H7 (cell line): ENCODE results near the gene UBE2E3. TPM values are rescaled to one million over a fixed set of nuclear protein-coding genes. Genes with fewer than 3 reads are reported as not detected.

Experiments
- DNase-seq: peaks from one replicate; pipeline ENCODE4 v3.0.0; 2012
- H3K27me3 ChIP-seq: 2 replicates; pipeline ENCODE4 v1.6.0; 2011; ENCODE audit warnings: mild to moderate bottlenecking, low read length; ENCODE audit not compliant: control insufficient read depth, insufficient read depth
- H3K36me3 ChIP-seq: replicated peaks from 2 replicates; pipeline ENCODE4 v1.5.1; 2011; ENCODE audit warnings: low read length; ENCODE audit not compliant: control insufficient read depth, insufficient read depth
- H3K4me3 ChIP-seq: 2 replicates; pipeline ENCODE4 v1.5.1; 2011; ENCODE audit warnings: low read depth, mild to moderate bottlenecking, control low read depth, low read length, moderate library complexity; ENCODE audit not compliant: insufficient read depth
- total RNA-seq: library from RNA; depleted of rRNA; stranded (reverse); fragments of >200 nt; shearing (Covaris generic); gene quantifications from 2 replicates; pipeline ENCODE4 v1.2.3, GENCODE V29; 2014

Gene UBE2E3
- total RNA-seq, 1 experiment from 2014 or later = 114 TPM

DNA sequence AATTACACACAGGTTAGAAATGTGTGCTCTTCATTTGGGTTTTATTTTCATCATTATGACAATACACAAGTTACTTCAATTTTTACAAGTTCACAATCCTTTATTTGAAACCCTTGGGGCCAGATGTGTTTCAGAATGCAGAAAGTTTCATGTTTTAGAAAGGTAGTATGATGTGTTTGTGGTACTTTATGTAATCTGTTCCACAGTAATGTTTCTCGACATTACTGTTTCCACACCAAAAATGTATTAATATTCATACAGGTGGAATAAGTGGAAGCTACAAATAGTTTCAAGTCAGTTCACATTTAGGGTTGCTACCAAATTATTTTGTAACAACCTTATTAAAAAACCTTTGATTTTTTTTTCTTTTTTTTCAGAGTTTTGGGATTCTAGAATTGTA lies 10.4 kb downstream of the UBE2E3 start:
- no peak for DNase-seq
- H3K4me3 ChIP-seq = no peak overlapping the region
- no peaks in the 10 kb centered on the region for H3K36me3 ChIP-seq
- H3K27me3 ChIP-seq = no peaks in the 10 kb centered on the region

DNA sequence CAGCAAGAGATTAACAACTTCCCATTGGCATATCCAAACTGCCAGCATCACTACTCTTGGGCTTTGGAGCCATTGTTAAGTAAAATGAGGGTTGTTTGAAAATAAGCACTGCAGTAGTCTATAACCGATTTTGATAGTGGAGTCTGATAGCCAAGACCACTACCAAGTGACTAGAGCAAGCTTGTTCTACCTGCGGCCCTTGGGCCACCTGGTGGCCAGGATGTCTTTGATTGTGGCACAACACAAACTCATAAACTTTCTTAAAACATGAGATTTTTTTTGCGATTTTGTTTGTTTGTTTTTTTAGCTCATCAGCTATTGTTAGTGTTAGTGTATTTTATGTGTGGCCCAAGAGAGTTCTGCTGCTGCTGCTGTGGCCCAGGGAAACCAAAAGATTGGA lies 11.0 kb downstream of the UBE2E3 start:
- Histone ChIP-seq H3K27me3 (no peaks in the 10 kb centered on the region), H3K36me3 (no peaks in the 10 kb centered on the region), H3K4me3 (no peak overlapping the region)
- DNase-seq = no peak

DNA sequence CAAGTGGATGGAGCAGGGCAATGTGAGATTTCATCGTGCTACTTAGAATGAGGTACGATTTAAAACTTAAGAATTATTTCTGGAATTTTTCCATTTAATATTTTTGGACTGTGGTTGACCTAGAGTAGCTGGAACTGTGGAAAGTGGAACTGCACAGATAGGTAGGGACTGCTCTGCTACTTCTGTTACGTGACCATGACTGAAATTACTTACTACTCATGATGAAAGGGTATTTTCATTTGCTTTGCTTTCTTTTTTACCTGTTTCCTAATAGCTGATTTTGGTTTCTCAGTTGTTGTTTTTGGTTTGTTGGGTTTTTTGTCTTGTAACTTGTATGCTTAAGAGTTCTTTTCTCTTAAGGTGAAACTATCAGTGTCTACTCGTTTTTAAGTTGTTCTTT lies 11.4 kb downstream of the UBE2E3 start:
- Histone ChIP-seq H3K4me3 (no peak overlapping the region), H3K27me3 (no peaks in the 10 kb centered on the region), H3K36me3 (no peaks in the 10 kb centered on the region)
- no peak for DNase-seq

DNA sequence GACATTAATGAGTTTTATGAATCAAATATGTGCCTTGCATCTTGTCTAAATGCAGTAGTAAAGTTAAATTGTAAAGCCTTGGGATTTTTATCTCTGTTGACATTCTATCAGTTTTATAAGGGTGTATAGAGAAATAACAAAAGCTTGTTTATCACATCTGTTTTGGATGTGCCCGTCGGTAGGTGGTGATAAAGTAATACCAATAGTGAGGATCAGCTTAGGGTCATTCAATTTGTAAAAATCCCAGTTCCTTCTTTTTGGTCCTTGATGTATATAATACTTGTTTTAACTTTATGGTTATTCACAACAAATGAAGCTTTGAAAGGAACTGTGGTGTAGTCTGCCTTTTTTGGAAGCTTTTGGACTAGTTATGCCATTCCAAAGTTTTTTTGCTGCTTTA lies 12.6 kb downstream of the UBE2E3 start:
- no peak for DNase-seq
- no peaks in the 10 kb centered on the region for H3K27me3 ChIP-seq
- no peak overlapping the region for H3K4me3 ChIP-seq
- no peaks in the 10 kb centered on the region for H3K36me3 ChIP-seq

DNA sequence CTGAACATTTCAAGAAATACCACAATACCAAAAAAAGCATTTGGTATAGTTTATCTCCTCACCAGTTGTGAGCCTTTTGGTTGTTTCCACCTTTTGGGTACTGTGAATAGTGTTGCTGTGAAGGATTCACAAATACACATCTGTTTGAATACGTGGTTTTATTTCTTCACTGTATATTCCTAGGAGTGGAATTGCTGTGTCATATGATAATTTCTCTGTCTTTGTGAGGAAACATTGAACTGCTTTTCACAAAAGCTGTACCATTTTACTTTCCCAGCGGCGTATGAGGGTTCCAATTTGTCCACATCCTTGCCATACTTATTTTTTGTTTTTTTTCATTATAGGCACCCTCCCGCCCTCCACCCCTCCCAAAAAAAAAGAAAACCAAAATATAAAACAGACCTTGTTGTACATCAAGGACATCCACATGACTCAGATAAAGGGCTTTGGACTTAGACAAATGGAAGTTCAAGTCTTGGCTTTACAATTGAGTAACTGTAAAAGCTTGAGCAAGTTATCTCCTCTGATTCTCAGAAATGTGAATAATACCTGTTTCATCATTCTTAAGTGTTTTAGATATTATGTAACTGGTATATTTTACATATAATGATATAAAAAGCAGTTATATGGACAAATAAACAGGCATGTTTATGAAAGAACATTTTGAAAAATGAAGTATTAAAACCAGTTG lies 19.0 kb downstream of the UBE2E3 start:
- H3K36me3 ChIP-seq = no peaks in the 10 kb centered on the region
- H3K27me3 ChIP-seq = no peaks in the 10 kb centered on the region
- H3K4me3 ChIP-seq = no peak overlapping the region
- no peak for DNase-seq

DNA sequence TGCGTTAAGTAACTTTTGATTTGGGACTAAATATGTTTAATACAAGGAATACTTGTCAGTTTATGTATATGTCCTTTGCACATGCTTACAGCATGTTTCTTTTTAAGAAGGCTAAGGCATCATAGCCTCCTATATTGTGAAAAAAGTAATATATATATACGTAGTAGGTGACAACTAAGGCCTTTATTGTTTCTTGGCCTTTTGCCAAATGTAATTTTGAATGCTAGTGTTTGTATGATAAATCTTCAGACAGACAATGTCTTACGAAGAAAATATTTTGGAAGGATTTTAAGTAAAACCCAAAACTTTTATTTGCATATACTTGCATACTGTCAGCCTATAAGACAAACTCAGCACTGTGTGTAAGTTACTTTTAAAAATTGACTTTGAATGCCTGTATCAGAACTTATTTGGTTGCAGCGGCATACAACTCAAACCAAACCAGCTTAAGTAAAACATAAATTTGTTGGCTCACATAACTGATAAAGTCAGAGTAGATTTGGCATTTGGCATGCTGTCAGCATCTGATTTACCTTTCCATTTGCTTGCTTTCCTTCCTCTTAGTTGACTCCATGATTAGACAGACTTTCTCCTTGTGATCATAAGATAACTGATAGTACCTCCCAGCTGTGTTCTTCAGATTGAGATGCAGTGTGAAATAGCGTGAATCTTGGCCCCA lies 24.4 kb downstream of the UBE2E3 start:
- Histone ChIP-seq H3K4me3 (no peak overlapping the region), H3K36me3 (no peaks in the 10 kb centered on the region), H3K27me3 (no peaks in the 10 kb centered on the region)
- no peak for DNase-seq

DNA sequence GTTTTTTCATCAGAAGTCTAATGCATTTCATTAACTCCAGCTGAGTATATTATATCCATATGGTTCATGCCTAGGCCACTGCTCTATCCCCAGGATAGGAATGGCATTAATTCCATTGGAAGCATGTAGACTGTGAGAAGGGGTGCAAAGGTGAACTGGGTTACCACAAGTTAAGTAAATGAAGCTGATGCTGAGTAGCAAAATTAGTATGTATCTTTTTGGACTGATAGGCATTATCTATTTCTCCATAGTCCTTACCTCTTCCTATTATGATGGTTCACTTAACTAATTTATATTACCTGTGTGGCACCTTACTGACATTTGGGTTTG lies 24.9 kb downstream of the UBE2E3 start:
- DNase-seq = no peak
- Histone ChIP-seq H3K36me3 (no peaks in the 10 kb centered on the region), H3K4me3 (no peak overlapping the region), H3K27me3 (no peaks in the 10 kb centered on the region)

DNA sequence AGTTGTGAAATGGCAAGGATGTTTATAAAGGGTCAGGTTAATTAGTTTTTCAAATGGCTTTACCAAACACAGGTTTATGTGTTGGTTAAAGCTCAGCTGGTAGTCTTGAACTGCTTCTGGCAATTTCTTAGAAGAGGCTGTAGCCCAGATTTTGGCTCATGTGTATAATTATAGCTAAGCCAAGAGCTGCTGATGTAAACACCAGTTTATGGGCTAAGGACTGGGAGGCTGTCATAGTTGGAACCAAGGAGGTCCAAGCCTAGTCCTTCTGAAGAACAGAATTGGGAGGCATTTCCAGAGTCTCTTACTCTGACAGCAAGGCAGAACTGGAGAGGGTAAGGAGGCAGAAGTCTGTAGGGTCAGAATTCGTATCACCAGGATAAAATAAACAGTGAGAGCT lies 25.4 kb downstream of the UBE2E3 start:
- H3K27me3 ChIP-seq = no peaks in the 10 kb centered on the region
- DNase-seq = no peak
- H3K36me3 ChIP-seq = no peaks in the 10 kb centered on the region
- no peak overlapping the region for H3K4me3 ChIP-seq

DNA sequence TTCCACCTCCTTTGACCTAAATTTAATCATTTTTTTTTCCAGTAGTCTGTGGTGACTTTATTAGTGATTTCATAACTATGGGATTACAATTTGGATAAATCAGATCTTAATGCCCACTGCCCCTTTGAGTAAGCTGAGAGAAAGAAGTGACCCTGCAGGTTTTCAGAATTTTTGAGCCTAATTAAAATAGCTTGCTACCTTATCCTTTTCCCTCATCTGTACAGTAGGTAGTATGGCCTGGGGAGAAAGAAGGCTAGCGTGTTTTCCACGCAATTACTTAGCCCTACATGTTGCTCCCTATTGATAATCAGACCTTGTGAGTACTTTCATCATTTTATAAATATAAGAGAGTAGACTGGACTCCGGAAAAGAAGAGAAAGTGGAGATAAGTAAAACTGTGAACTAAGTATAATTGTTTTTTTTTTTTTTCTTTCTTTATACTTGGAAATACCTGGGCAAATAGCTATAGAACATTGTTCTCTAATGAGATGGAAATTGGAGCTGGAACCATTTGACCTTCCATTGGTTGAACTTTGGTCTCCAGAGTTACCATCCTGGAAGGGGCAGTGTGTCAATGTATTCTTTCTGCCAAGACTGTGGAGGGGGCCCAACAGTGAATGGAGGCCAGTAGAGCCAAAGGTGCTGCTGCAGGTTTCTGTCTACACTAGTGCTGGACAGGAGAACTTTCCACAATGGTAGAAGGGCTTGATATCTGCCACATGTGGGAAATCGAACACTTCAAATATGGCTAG lies 26.9 kb downstream of the UBE2E3 start:
- no peak for DNase-seq
- no peaks in the 10 kb centered on the region for H3K27me3 ChIP-seq
- no peaks in the 10 kb centered on the region for H3K36me3 ChIP-seq
- no peak overlapping the region for H3K4me3 ChIP-seq

DNA sequence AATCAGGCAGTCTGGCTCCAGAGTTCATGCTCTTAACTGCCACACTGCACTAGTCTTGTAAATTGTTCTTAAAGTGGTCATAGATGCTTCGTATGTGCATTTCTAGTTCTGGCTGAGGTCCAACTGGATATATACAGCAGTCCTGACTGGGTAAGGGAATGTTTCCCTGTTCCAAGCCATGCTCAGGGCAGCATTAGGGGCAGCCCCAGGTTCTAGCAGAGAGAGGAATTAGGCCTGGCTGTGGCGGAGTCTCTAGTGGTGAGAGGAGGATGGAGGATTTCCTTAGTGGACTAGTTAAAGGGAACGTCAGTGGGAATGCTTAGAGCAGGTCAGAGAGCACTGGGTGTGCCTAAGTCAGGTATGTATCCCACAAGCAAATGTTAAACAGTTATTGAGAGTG lies 28.0 kb downstream of the UBE2E3 start:
- no peak for DNase-seq
- H3K27me3 ChIP-seq = no peaks in the 10 kb centered on the region
- no peak overlapping the region for H3K4me3 ChIP-seq
- no peaks in the 10 kb centered on the region for H3K36me3 ChIP-seq

DNA sequence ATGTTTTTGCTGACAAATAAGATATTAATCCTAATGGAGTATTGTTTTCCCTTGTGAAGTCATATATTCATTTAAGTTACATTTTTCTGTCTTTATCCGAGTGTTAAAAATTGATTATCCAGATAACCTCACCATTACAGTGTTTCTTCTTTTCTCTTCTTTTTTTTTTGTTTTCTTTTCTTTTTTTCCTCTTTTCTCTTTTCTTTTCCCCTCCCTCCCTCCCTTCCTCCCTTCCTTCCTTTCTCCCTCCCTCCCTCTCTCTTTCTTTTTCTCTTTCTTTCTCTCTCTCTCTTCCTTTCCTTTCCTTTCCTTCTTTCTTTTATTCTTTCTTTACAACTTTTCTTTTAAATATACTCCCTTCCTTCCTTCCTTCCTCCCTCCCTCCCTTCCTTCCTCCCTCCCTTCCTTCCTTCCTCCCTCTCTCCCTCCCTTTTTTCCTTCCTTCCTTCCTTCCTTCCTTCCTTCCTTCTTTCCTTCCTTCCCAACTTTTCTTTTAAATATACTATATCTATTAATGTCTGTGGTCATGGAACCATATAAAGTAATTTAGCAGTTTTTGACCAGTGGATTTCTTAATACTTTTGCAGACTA lies 40.9 kb downstream of the UBE2E3 start:
- Histone ChIP-seq H3K27me3 (no peaks in the 10 kb centered on the region), H3K4me3 (no peak overlapping the region), H3K36me3 (no peaks in the 10 kb centered on the region)
- DNase-seq = no peak

DNA sequence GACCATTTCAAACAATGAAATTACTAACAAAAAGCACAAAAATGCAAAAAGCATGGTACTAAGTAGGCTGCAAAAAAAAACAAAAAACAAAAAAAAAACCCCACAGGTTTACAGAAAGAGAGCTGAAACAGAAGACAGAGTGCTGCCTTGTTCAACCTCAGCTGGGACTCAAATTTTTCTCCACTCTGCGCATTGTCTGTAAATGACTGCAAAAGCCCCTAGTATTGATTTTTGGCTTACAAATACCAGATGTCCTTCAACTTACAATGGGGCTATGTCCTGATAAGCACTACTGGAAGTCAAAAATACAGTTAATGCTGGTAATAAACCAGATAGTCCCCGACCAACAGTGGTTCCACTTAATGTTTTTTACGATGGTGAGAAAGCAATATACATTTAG lies 42.2 kb downstream of the UBE2E3 start:
- H3K36me3 ChIP-seq = no peaks in the 10 kb centered on the region
- H3K27me3 ChIP-seq = no peaks in the 10 kb centered on the region
- no peak overlapping the region for H3K4me3 ChIP-seq
- no peak for DNase-seq

DNA sequence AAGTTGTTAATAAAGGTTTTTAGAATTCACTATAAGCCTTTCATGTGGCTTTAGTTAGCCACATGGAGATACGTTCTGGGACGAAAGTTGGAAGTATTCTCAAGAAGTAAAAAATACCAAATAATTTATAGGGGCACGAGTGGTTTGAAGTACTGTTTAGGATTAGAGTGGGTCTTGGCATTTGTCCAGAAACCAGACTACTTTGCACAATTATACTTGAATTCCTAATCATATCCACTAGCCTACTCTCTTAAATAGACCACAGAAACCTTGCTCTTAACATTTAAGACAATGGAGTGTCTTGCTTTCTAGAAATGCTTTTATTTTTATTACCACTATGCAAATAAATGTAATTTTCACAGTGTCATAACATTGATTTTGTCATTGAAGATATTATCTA lies 44.6 kb downstream of the UBE2E3 start:
- Histone ChIP-seq H3K36me3 (no peaks in the 10 kb centered on the region), H3K27me3 (no peaks in the 10 kb centered on the region), H3K4me3 (no peak overlapping the region)
- no peak for DNase-seq

DNA sequence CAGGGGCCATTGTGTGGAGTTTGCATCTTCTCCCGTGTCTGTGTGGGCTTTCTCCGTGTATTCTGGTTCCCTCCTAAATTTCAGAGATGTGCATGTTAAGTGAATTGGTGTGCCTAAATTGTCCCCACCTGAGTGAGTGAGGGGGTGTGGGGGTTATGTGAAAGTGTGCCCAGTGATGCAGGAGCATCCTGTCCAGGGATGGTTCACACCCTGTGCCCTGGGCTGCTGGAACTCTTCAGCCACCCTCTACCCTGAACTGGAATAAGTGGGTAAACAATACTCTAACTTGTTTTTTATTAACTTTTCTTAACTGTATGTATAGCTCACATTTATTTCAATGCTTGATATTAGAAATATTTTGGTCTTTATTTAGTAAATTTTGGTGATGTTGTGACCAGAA lies 56.0 kb downstream of the UBE2E3 start:
- H3K4me3 ChIP-seq = no peak overlapping the region
- no peaks in the 10 kb centered on the region for H3K36me3 ChIP-seq
- no peaks in the 10 kb centered on the region for H3K27me3 ChIP-seq
- DNase-seq = no peak
